A673 (cell line): ENCODE data around the gene SIAH2.

Experiments
- CTCF ChIP-seq: fragments of 300-800, 200-600 bp; sonication (generic); conservative IDR thresholded peaks from 2 replicates; pipeline ENCODE4 v1.5.1; 2017; ENCODE audit warnings: low read depth, mild to moderate bottlenecking, antibody characterized with exemption, low read length, moderate library complexity, mixed read lengths
- EZH2 ChIP-seq: fragments of 200-600 bp; sonication (generic); IDR thresholded peaks from 2 replicates; pipeline ENCODE4 v1.6.1; 2017; ENCODE audit warnings: borderline replicate concordance, low read depth, mild to moderate bottlenecking, mixed read lengths, antibody characterized with exemption, low read length; ENCODE audit not compliant: poor library complexity, severe bottlenecking

- TF ChIP-seq CTCF (no peak), EZH2 (no peak)
Measured at GRCh38 chr3:150736316-150736719, 26.7 kb downstream of the SIAH2 start.
